HepG2 (cell line): Measurements from ENCODE around the gene RFC2. TPM values are rescaled to one million over a fixed set of nuclear protein-coding genes. Genes with fewer than 3 reads are reported as not detected.
A peak's percentile ranks its signal among the peaks of the same experiment; 100 is the strongest.

Source experiments
- CBFB ChIP-seq: sonication (generic); formaldehyde crosslinking; IDR thresholded peaks from 2 replicates; pipeline ENCODE4 v1.4.0; 2020; ENCODE audit warnings: missing genetic modification reagents
- FOXC1 ChIP-seq: sonication (generic); formaldehyde crosslinking; IDR thresholded peaks from 2 replicates; pipeline ENCODE4 v1.8.0; 2022; ENCODE audit warnings: mild to moderate bottlenecking, missing genetic modification reagents, borderline replicate concordance
- HNRNPL ChIP-seq: fragments of 200-400 bp; formaldehyde crosslinking; IDR thresholded peaks from 2 replicates; pipeline ENCODE4 v1.6.1; 2017; ENCODE audit warnings: mild to moderate bottlenecking, low read depth, low read length
- SMAD1 ChIP-seq: sonication (generic); formaldehyde crosslinking; IDR thresholded peaks from 2 replicates; pipeline ENCODE4 v1.4.0; 2020; ENCODE audit warnings: missing genetic modification reagents, low read depth, mild to moderate bottlenecking, borderline replicate concordance
- SMC3 ChIP-seq: IDR thresholded peaks from 2 replicates; pipeline ENCODE4 v1.6.1; 2011; ENCODE audit warnings: low read length, improper control_type of control experiment
- ZFP41 ChIP-seq: sonication (generic); formaldehyde crosslinking; IDR thresholded peaks from 2 replicates; pipeline ENCODE4 v1.4.0; 2020; ENCODE audit warnings: mild to moderate bottlenecking, missing genetic modification reagents, borderline replicate concordance
- ZNF430 ChIP-seq: sonication (generic); formaldehyde crosslinking; IDR thresholded peaks from 2 replicates; pipeline ENCODE4 v1.9.0; 2021; ENCODE audit warnings: mild to moderate bottlenecking, missing genetic modification reagents
- ZNF788 ChIP-seq: sonication (generic); formaldehyde crosslinking; IDR thresholded peaks from 2 replicates; pipeline ENCODE4 v1.5.0; 2020; ENCODE audit warnings: mild to moderate bottlenecking, missing genetic modification reagents, borderline replicate concordance
- polyA plus RNA-seq, 8 experiments: library from polyadenylated mRNA; depleted of rRNA in 3 of 8; stranded (reverse) in 7 of 8; unstranded in 1 of 8; fragments of >200 nt; fragmentation: Illumina TruSeq in 4 of 8; extraction: Trizol in 4 of 8; gene quantifications; 2 replicates each; pipeline versions ENCODE4 v1.2.1 to v1.2.3, GENCODE V29; 2011 to 2016; ENCODE audit warnings: low read depth in 4 of 8, missing spikeins in 1 of 8, mixed read lengths in 1 of 8; ENCODE audit not compliant: insufficient read depth in 1 of 8
- total RNA-seq, 5 experiments: library from RNA; depleted of rRNA; stranded (reverse); fragments of >200 nt; fragmentation: Illumina TruSeq; extraction: Trizol; gene quantifications; 2 replicates each; pipeline ENCODE4 v1.2.3, GENCODE V29; 2016; ENCODE audit warnings: low read depth in 1 of 5
- TF ChIP-seq, protein P1 (sequence below): IDR thresholded peaks from 2 replicates; pipeline ENCODE4 v1.6.1; 2018; ENCODE audit warnings: missing genetic modification reagents, mild to moderate bottlenecking, missing compliant biosample characterization
- TF ChIP-seq, protein P2 (sequence below): sonication (generic); formaldehyde crosslinking; IDR thresholded peaks from one replicate; pipeline ENCODE4 v1.5.1; 2020; ENCODE audit warnings: mild to moderate bottlenecking, missing genetic modification reagents; ENCODE audit errors: not compliant biosample characterization
- TF ChIP-seq, protein P3 (sequence below): sonication (generic); formaldehyde crosslinking; IDR thresholded peaks from 2 replicates; pipeline ENCODE4 v1.8.1; 2022; ENCODE audit warnings: mild to moderate bottlenecking, missing genetic modification reagents
- TF ChIP-seq, protein P4 (sequence below): sonication (generic); formaldehyde crosslinking; IDR thresholded peaks from 2 replicates; pipeline ENCODE4 v1.5.1; 2020; ENCODE audit warnings: missing genetic modification reagents, mild to moderate bottlenecking, borderline replicate concordance
- TF ChIP-seq, protein P5 (sequence below): IDR thresholded peaks from 2 replicates; pipeline ENCODE4 v1.6.1; 2012; ENCODE audit warnings: inconsistent platforms

The RFC2 gene
- total and polyA plus RNA-seq, 2 of the 13 experiments (the other 11 are each of a cell fraction or from before 2014, with no cell fraction given) = 14.6 to 43.5 TPM

DNA sequence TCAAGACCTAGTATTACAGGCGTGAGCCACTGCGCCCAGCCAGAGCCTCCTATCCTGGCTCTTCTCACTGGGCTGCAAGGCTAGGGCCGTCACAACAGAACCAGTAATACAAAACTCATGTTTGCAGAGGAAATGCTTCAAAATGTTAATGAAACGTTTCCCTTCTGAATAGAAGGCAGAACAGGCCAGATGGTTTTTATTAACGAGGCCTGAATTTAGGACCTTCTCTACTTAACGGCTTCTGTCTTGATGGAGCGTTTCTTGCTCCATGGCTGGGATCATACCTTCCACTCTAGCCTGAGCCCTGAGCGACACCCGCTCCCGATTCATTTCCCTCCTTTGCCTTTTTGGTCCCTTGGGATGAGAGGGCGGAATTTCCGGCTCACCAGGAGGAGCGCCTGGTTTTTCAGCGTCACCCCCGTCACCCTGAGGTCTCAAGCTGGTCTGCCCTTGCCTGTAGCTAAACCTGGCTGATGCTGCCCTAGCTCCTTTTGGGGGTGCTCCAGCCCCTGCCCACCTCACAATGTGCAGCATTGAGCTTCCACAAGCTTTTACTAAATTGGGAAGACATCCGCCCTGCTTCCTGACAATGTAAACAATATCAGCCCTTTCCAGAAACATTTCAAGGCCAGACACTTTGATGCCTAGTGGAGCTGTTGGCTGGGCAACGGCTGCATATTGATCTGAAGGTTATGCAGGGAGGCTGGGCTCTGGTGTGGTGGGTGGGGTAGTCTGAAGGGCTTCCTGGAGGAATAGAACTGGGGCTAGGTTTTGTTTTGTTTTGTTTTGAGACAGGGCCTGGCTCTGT, 40.2 kb upstream of the RFC2 start (continued):
- TF ChIP-seq, protein P1, sequence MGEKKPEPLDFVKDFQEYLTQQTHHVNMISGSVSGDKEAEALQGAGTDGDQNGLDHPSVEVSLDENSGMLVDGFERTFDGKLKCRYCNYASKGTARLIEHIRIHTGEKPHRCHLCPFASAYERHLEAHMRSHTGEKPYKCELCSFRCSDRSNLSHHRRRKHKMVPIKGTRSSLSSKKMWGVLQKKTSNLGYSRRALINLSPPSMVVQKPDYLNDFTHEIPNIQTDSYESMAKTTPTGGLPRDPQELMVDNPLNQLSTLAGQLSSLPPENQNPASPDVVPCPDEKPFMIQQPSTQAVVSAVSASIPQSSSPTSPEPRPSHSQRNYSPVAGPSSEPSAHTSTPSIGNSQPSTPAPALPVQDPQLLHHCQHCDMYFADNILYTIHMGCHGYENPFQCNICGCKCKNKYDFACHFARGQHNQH (CRISPR knock-in tag) = peak; percentile 95
- TF ChIP-seq ZNF788 (CRISPR knock-in tag) = peak; percentile 72; the same call in 1 of the 2 replicates
- TF ChIP-seq ZFP41 = 0 out of 2 replicates have a peak, but pooled peaks have one; percentile 53
- TF ChIP-seq, protein P2, sequence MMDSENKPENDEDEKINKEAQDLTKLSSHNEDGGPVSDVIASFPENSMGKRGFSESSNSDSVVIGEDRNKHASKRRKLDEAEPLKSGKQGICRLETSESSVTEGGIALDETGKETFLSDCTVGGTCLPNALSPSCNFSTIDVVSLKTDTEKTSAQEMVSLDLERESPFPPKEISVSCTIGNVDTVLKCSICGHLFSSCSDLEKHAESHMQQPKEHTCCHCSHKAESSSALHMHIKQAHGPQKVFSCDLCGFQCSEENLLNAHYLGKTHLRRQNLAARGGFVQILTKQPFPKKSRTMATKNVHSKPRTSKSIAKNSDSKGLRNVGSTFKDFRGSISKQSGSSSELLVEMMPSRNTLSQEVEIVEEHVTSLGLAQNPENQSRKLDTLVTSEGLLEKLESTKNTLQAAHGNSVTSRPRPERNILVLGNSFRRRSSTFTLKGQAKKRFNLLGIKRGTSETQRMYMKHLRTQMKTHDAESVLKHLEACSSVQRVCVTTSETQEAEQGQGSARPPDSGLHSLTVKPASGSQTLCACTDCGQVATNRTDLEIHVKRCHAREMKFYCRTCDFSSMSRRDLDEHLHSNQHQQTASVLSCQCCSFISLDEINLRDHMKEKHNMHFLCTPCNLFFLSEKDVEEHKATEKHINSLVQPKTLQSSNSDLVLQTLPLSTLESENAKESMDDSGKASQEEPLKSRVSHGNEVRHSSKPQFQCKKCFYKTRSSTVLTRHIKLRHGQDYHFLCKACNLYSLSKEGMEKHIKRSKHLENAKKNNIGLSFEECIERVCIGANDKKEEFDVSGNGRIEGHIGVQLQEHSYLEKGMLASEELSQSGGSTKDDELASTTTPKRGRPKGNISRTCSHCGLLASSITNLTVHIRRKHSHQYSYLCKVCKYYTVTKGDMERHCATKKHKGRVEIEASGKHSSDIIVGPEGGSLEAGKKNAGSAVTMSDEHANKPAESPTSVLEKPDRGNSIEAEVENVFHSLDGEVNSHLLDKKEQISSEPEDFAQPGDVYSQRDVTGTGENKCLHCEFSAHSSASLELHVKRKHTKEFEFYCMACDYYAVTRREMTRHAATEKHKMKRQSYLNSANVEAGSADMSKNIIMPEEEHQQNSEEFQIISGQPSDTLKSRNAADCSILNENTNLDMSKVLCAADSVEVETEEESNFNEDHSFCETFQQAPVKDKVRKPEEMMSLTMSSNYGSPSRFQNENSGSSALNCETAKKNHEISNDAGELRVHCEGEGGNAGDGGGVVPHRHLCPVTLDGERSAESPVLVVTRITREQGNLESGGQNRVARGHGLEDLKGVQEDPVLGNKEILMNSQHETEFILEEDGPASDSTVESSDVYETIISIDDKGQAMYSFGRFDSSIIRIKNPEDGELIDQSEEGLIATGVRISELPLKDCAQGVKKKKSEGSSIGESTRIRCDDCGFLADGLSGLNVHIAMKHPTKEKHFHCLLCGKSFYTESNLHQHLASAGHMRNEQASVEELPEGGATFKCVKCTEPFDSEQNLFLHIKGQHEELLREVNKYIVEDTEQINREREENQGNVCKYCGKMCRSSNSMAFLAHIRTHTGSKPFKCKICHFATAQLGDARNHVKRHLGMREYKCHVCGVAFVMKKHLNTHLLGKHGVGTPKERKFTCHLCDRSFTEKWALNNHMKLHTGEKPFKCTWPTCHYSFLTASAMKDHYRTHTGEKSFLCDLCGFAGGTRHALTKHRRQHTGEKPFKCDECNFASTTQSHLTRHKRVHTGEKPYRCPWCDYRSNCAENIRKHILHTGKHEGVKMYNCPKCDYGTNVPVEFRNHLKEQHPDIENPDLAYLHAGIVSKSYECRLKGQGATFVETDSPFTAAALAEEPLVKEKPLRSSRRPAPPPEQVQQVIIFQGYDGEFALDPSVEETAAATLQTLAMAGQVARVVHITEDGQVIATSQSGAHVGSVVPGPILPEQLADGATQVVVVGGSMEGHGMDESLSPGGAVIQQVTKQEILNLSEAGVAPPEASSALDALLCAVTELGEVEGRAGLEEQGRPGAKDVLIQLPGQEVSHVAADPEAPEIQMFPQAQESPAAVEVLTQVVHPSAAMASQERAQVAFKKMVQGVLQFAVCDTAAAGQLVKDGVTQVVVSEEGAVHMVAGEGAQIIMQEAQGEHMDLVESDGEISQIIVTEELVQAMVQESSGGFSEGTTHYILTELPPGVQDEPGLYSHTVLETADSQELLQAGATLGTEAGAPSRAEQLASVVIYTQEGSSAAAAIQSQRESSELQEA = no peak
- TF ChIP-seq ZNF430 (CRISPR knock-in tag) = no peak
- TF ChIP-seq FOXC1 (CRISPR knock-in tag) = no peak
- TF ChIP-seq CBFB (CRISPR knock-in tag) = no peak
- no peak for TF ChIP-seq SMAD1 (CRISPR knock-in tag)
- TF ChIP-seq, protein P3, sequence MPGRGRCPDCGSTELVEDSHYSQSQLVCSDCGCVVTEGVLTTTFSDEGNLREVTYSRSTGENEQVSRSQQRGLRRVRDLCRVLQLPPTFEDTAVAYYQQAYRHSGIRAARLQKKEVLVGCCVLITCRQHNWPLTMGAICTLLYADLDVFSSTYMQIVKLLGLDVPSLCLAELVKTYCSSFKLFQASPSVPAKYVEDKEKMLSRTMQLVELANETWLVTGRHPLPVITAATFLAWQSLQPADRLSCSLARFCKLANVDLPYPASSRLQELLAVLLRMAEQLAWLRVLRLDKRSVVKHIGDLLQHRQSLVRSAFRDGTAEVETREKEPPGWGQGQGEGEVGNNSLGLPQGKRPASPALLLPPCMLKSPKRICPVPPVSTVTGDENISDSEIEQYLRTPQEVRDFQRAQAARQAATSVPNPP (CRISPR knock-in tag) = no peak
- TF ChIP-seq, protein P4, sequence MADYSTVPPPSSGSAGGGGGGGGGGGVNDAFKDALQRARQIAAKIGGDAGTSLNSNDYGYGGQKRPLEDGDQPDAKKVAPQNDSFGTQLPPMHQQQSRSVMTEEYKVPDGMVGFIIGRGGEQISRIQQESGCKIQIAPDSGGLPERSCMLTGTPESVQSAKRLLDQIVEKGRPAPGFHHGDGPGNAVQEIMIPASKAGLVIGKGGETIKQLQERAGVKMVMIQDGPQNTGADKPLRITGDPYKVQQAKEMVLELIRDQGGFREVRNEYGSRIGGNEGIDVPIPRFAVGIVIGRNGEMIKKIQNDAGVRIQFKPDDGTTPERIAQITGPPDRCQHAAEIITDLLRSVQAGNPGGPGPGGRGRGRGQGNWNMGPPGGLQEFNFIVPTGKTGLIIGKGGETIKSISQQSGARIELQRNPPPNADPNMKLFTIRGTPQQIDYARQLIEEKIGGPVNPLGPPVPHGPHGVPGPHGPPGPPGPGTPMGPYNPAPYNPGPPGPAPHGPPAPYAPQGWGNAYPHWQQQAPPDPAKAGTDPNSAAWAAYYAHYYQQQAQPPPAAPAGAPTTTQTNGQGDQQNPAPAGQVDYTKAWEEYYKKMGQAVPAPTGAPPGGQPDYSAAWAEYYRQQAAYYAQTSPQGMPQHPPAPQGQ (CRISPR knock-in tag) = no peak
- TF ChIP-seq HNRNPL = 0 out of 2 replicates have a peak, but pooled peaks have one; percentile 0
- peak; percentile 19; the same call in 1 of the 2 replicates for TF ChIP-seq SMC3
- TF ChIP-seq, protein P5, sequence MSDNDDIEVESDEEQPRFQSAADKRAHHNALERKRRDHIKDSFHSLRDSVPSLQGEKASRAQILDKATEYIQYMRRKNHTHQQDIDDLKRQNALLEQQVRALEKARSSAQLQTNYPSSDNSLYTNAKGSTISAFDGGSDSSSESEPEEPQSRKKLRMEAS = peak; percentile 50
